HUES64 (cell line): ENCODE measurements around the gene LYZL4.
A peak's percentile ranks its signal among the peaks of the same experiment; 100 is the strongest.

ENCODE experiments used
- H3K27ac ChIP-seq: 2 replicates; pipeline ENCODE4 v1.7.0; 2013; ENCODE audit warnings: low read depth, low read length, inconsistent platforms
- H3K27me3 ChIP-seq: 2 replicates; pipeline ENCODE4 v1.6.1; 2013; ENCODE audit warnings: mild to moderate bottlenecking, low read length; ENCODE audit not compliant: insufficient read depth
- H3K36me3 ChIP-seq: 2 replicates; pipeline ENCODE4 v1.6.1; 2013; ENCODE audit warnings: mild to moderate bottlenecking, low read length; ENCODE audit not compliant: insufficient read depth
- H3K4me1 ChIP-seq: 2 replicates; pipeline ENCODE4 v1.6.1; 2013; ENCODE audit warnings: mild to moderate bottlenecking, low read length, moderate library complexity; ENCODE audit not compliant: insufficient read depth
- H3K4me3 ChIP-seq: 2 replicates; pipeline ENCODE4 v1.5.1; 2013; ENCODE audit warnings: mild to moderate bottlenecking, low read length, moderate library complexity
- H3K9ac ChIP-seq: 2 replicates; pipeline ENCODE4 v1.6.1; 2013; ENCODE audit warnings: mild to moderate bottlenecking, low read depth, low read length
- H3K9me3 ChIP-seq: 2 replicates; pipeline ENCODE4 v1.6.1; 2013; ENCODE audit warnings: low read depth, low read length; ENCODE audit not compliant: insufficient read depth
- WGBS: fragments of 150-250, 120-280 bp; methylation state at CpG from one replicate; pipeline ENCODE4 v1.1.7; 2013; ENCODE audit warnings: missing lambda C conversion rate; 5-methylcytosine and 5-hydroxymethylcytosine counted together

Gene LYZL4

DNA sequence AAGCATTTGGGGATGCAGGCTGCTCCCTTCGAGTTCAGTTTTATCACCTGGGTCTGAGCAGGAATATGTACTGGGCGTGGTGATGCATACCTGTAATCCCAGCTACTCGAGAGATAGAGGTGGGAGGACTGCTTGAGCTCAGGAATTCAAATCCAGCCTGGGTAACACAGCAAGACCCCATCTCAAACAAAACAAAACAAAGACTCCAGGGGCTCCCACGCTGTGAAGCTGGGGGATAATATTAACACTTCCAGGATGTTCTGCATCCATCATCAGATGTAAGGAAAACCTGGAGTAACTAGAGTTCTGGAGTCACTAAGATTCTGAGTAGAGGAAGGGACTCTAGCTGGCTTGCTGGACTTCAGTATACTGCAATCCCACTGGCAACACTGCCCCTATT, 40.6 kb downstream of the LYZL4 start:
- Histone ChIP-seq H3K9me3 (peaks cover 11% of the 10 kb centered on the region; the same call in 1 of the 2 replicates), H3K27me3 (no peaks in the 10 kb centered on the region), H3K36me3 (no peaks in the 10 kb centered on the region), H3K4me1 (peaks cover 20% of the 10 kb centered on the region; the same call in 1 of the 2 replicates), H3K4me3 (no peak overlapping the region), H3K9ac (no peak overlapping the region; the same call in 1 of the 2 replicates), H3K27ac (no peak overlapping the region; the same call in 1 of the 2 replicates)
- WGBS = 48% methylated on average over 4 of the region's 4 CpGs

DNA sequence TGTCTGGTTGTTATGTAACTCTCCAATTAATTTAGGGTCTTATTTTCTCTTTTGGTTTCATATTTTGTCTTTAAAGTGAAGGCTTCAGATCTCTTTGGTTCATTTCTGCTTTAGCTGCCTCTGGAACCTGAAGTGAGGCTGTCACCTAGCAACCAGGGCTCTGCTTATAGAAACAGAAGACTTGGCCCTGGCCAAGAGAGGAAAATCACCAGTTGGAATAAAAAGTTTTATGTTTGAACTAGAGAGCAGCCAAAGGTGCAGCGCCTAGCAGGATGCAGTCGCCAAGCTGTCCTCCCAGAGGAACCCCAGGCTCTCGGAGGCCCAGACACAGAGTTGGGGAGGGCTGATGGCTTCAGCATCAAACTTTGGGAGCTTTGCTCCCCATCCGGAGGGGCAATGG, 41.1 kb downstream of the LYZL4 start:
- H3K9ac ChIP-seq = no peak overlapping the region; the same call in 1 of the 2 replicates
- H3K4me1 ChIP-seq = peaks cover 20% of the 10 kb centered on the region; the same call in 1 of the 2 replicates
- peak overlapping the region; percentile 61; the same call in 1 of the 2 replicates for H3K27ac ChIP-seq
- H3K36me3 ChIP-seq = no peaks in the 10 kb centered on the region
- peaks cover 14% of the 10 kb centered on the region; the same call in 1 of the 2 replicates for H3K9me3 ChIP-seq
- WGBS = 77% methylated on average over 4 of the region's 4 CpGs
- no peaks in the 10 kb centered on the region for H3K27me3 ChIP-seq
- no peak overlapping the region for H3K4me3 ChIP-seq

- Histone ChIP-seq H3K9ac (no peak overlapping the region), H3K4me1 (peaks cover 20% of the 10 kb centered on the region; the same call in 1 of the 2 replicates), H3K9me3 (peaks cover 14% of the 10 kb centered on the region; the same call in 1 of the 2 replicates), H3K36me3 (no peaks in the 10 kb centered on the region), H3K27ac (no peak overlapping the region), H3K27me3 (no peaks in the 10 kb centered on the region), H3K4me3 (no peak overlapping the region)
- 50% methylated on average over 1 of the region's 1 CpG for WGBS
These were observed 41.5 kb downstream of the LYZL4 start for GRCh38 chr3:42368861-42369260.

GRCh38 chr3:42367903-42368302, 42.5 kb downstream of the LYZL4 start:
- H3K4me3 ChIP-seq = no peak overlapping the region
- H3K27me3 ChIP-seq = no peaks in the 10 kb centered on the region
- peaks cover 20% of the 10 kb centered on the region; the same call in 1 of the 2 replicates for H3K4me1 ChIP-seq
- peaks cover 14% of the 10 kb centered on the region; the same call in 1 of the 2 replicates for H3K9me3 ChIP-seq
- no peaks in the 10 kb centered on the region for H3K36me3 ChIP-seq
- WGBS = 81% methylated on average over 3 of the region's 4 CpGs
- H3K27ac ChIP-seq = no peak overlapping the region
- no peak overlapping the region for H3K9ac ChIP-seq

GRCh38 chr3:42366550-42366949, 43.9 kb downstream of the LYZL4 start:
- Histone ChIP-seq H3K36me3 (no peaks in the 10 kb centered on the region), H3K27me3 (no peaks in the 10 kb centered on the region), H3K27ac (no peak overlapping the region), H3K9ac (no peak overlapping the region), H3K4me3 (no peak overlapping the region), H3K9me3 (peaks cover 14% of the 10 kb centered on the region; the same call in 1 of the 2 replicates), H3K4me1 (peaks cover 20% of the 10 kb centered on the region; the same call in 1 of the 2 replicates)
- WGBS = 84% methylated on average over 3 of the region's 3 CpGs

- H3K27ac ChIP-seq = no peak overlapping the region
- H3K27me3 ChIP-seq = no peaks in the 10 kb centered on the region
- H3K4me3 ChIP-seq = no peak overlapping the region
- H3K36me3 ChIP-seq = no peaks in the 10 kb centered on the region
- no peaks in the 10 kb centered on the region for H3K9me3 ChIP-seq
- H3K4me1 ChIP-seq = no peaks in the 10 kb centered on the region
- no peak overlapping the region for H3K9ac ChIP-seq
- WGBS = no CpG with 5 or more reads among the region's 1 CpG
These were observed 53.1 kb downstream of the LYZL4 start for GRCh38 chr3:42357335-42357734.

DNA sequence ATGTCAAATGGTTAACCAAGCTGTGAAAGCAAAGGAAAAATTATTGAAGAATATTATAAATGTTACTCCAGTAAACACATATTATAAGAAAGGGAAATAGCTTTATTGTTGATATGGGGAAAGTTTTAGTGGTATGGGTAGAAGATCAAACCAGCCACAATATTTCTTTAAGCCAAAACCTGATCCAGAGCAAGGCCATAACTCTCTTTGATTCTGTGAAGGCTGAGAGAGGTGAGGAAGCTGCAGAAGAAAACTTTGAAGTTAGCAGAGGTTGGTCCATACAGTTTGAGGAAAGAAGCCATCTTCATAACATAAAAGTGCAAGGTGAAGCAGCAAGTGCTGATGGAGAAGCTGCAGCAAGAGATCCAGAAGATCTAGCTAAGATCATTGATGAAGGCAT, 54.8 kb downstream of the LYZL4 start:
- no peak overlapping the region for H3K4me3 ChIP-seq
- no peaks in the 10 kb centered on the region for H3K9me3 ChIP-seq
- no peaks in the 10 kb centered on the region for H3K36me3 ChIP-seq
- H3K27me3 ChIP-seq = no peaks in the 10 kb centered on the region
- no peak overlapping the region for H3K9ac ChIP-seq
- no peaks in the 10 kb centered on the region for H3K4me1 ChIP-seq
- no peak overlapping the region for H3K27ac ChIP-seq

DNA sequence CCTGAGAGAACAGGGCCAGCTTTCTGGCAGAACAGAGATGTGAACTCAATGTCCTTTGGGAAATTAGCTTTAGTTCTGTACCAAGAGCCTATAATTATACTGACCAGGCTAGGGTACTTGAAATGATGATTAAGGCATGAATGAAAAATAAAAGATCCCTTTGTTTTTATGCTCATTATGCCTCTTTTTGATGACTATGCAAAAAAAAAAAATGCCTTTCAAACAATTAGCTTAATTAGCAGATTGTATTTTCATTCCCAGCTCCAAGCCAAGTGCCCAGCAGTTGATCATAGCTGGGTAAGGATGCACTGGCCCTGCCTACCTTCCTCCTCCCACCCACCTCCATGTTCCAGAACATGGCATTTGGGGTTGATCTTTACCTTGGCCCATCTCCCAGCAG, 56.8 kb downstream of the LYZL4 start:
- H3K36me3 ChIP-seq = no peaks in the 10 kb centered on the region
- no peak overlapping the region for H3K9ac ChIP-seq
- H3K27me3 ChIP-seq = no peaks in the 10 kb centered on the region
- no peaks in the 10 kb centered on the region for H3K9me3 ChIP-seq
- H3K4me3 ChIP-seq = no peak overlapping the region
- H3K4me1 ChIP-seq = no peaks in the 10 kb centered on the region
- H3K27ac ChIP-seq = no peak overlapping the region

DNA sequence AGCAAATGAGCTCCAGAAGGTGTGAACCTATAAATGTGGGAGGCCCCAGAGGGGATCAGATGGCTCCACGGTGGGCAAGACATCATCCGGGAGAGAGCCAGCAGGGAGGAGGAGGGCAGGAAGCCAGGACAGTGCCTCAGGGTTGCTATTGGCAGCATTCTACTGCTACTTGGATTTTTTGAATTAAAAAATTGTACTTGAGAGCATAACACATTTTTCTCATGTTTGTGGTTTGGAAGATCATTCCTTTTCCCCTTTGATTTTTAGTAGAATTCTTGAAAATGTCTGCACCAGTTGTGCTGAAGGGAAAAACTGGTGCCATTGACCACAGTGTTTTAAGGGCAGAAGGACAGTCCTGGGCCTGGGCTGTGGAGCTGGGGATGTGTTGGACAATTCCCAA, 59.2 kb downstream of the LYZL4 start:
- no peak overlapping the region for H3K4me3 ChIP-seq
- H3K9me3 ChIP-seq = no peaks in the 10 kb centered on the region
- H3K27ac ChIP-seq = no peak overlapping the region
- WGBS = 90% methylated on average over 2 of the region's 2 CpGs
- no peaks in the 10 kb centered on the region for H3K4me1 ChIP-seq
- no peaks in the 10 kb centered on the region for H3K36me3 ChIP-seq
- no peaks in the 10 kb centered on the region for H3K27me3 ChIP-seq
- H3K9ac ChIP-seq = no peak overlapping the region

DNA sequence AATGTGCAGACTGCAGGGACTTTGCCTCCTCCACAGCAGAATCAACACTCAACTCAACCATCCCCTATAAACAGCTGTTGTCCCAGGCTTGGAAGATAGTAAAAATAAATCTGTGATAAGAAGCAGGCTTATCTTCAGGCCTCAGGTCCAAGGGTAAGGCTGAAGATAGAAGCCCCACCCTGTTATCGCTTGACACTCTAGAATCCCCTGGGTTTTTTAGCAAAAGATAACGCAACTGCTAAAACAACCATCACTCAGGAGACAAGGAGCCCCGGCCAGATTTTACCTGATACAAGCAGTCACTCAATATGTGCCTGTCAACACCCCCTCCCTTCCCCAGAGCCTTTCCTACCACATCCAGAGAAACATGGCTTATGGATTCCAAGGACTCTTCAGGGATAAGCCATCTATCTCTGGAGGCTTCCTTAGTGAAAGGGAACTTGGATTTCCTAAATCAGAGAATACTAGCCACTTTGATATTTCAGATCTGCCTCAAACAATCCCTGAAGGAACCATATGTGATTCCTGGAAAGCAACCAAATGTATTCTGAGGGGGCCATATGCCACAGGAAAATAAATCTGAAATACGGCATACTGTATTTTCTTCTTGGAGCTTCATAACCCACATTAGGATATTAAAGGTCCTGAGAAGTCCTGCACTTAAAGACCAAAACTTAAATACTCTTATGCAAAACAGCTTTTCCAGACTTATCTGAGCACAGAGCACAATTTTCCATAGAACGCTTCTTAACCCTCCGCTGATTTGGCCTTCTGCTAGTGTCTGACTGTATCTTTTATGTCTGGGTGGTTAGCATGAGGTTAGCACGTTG, 60.4 kb downstream of the LYZL4 start:
- Histone ChIP-seq H3K27ac (no peak overlapping the region), H3K4me1 (no peaks in the 10 kb centered on the region), H3K9me3 (no peaks in the 10 kb centered on the region), H3K9ac (no peak overlapping the region), H3K27me3 (no peaks in the 10 kb centered on the region), H3K36me3 (no peaks in the 10 kb centered on the region), H3K4me3 (no peak overlapping the region)
- WGBS = 91% methylated on average over 7 of the region's 7 CpGs

- no peaks in the 10 kb centered on the region for H3K9me3 ChIP-seq
- H3K27me3 ChIP-seq = no peaks in the 10 kb centered on the region
- 90% methylated on average over 2 of the region's 2 CpGs for WGBS
- H3K4me3 ChIP-seq = no peak overlapping the region
- H3K9ac ChIP-seq = no peak overlapping the region
- H3K27ac ChIP-seq = no peak overlapping the region
- H3K36me3 ChIP-seq = no peaks in the 10 kb centered on the region
- no peaks in the 10 kb centered on the region for H3K4me1 ChIP-seq
These were observed 62.5 kb downstream of the LYZL4 start for GRCh38 chr3:42347928-42348327.
